DOHH2 (cell line): ENCODE data around the gene FARS2.

Experiments
- H3F3A ChIP-seq: fragments of 200-600 bp; sonication (generic), shearing (Covaris generic); 2 replicates; pipeline ENCODE4 v1.6.0; 2016; ENCODE audit warnings: antibody characterized with exemption, mild to moderate bottlenecking; ENCODE audit not compliant: control insufficient read depth, insufficient read depth
- H3K27ac ChIP-seq: fragments of 200-600 bp; sonication (generic); 2 replicates; pipeline ENCODE4 v1.5.1; 2014; ENCODE audit warnings: low read depth, mild to moderate bottlenecking, low read length, moderate library complexity
- H3K27me3 ChIP-seq: fragments of 200-600 bp; sonication (generic); 2 replicates; pipeline ENCODE4 v1.6.1; 2014; ENCODE audit warnings: mild to moderate bottlenecking, low read length, mixed read lengths; ENCODE audit not compliant: control insufficient read depth
- H3K36me3 ChIP-seq: fragments of 200-600 bp; sonication (generic); 2 replicates; pipeline ENCODE4 v1.6.1; 2014; ENCODE audit warnings: mild to moderate bottlenecking, low read length, moderate library complexity, mixed read lengths; ENCODE audit not compliant: control insufficient read depth
- H3K4me1 ChIP-seq: fragments of 200-600 bp; sonication (generic); 2 replicates; pipeline ENCODE4 v1.6.1; 2014; ENCODE audit warnings: mild to moderate bottlenecking, low read length, mixed read lengths; ENCODE audit not compliant: control insufficient read depth
- H3K4me2 ChIP-seq: fragments of 200-600 bp; sonication (generic); 2 replicates; pipeline ENCODE4 v1.6.0; 2014; ENCODE audit warnings: mild to moderate bottlenecking, low read length, moderate library complexity
- H3K4me3 ChIP-seq: fragments of 200-600 bp; sonication (generic); 2 replicates; pipeline ENCODE4 v1.5.1; 2014; ENCODE audit warnings: mild to moderate bottlenecking, low read length, mixed read lengths
- H3K79me2 ChIP-seq: fragments of 200-600 bp; sonication (generic); 2 replicates; pipeline ENCODE4 v1.6.1; 2014; ENCODE audit warnings: mild to moderate bottlenecking, low read length, mixed read lengths; ENCODE audit not compliant: control insufficient read depth
- H3K9me2 ChIP-seq: fragments of 200-600 bp; sonication (generic); replicated peaks from 2 replicates; pipeline ENCODE4 v1.6.1; 2014; ENCODE audit warnings: mild to moderate bottlenecking, low read length, mixed read lengths; ENCODE audit not compliant: control insufficient read depth
- H3K9me3 ChIP-seq: fragments of 200-600 bp; sonication (generic); 2 replicates; pipeline ENCODE4 v1.6.1; 2014; ENCODE audit warnings: antibody characterized with exemption, low read length, mixed read lengths; ENCODE audit not compliant: control insufficient read depth, insufficient read depth
- H4K20me1 ChIP-seq: fragments of 200-600 bp; sonication (generic); 2 replicates; pipeline ENCODE4 v1.6.0; 2014; ENCODE audit warnings: low read depth, mild to moderate bottlenecking, antibody characterized with exemption, low read length, moderate library complexity; ENCODE audit not compliant: control insufficient read depth, insufficient read depth
- EZH2phosphoT487 ChIP-seq: fragments of 200-600 bp; sonication (generic); IDR thresholded peaks from 2 replicates; pipeline ENCODE4 v1.6.1; 2017; ENCODE audit warnings: borderline replicate concordance, mild to moderate bottlenecking, antibody characterized with exemption, low read length, moderate library complexity, mixed read lengths
- TF ChIP-seq, protein P1 (sequence below): fragments of 200-600 bp; sonication (generic); IDR thresholded peaks from one replicate; pipeline ENCODE4 v1.5.1; 2014; ENCODE audit warnings: antibody characterized with exemption, mild to moderate bottlenecking, low read depth, low read length; ENCODE audit not compliant: poor library complexity, severe bottlenecking

The FARS2 gene

DNA sequence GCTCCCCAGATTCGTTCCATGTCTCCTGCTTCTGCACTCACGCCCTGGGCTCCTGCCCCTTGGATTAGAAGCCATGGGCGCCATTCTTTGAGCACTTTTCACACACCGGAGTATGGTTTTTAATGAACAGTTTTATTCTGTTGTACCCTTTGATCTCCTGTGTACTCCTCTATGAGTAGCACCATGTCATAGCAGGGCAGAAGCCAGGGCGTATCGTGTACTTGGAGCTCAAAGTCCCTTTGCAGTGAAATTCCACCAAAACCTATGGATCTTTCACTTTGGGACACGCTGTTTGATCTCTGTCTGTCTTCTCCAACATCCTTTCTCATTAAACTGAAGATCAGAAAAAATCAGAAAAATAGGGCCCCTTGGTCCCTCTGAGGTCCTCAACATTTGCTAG is 470.1 kb downstream of the FARS2 start:
- Histone ChIP-seq H3K4me1 (peaks cover 19% of the 10 kb centered on the region), H3K9me2 (no peaks in the 10 kb centered on the region), H3K79me2 (no peaks in the 10 kb centered on the region), H4K20me1 (no peaks in the 10 kb centered on the region), H3K27ac (no peak overlapping the region), H3K4me2 (no peak overlapping the region), H3K9me3 (no peaks in the 10 kb centered on the region), H3F3A (no peaks in the 10 kb centered on the region), H3K27me3 (no peaks in the 10 kb centered on the region), H3K4me3 (no peak overlapping the region), H3K36me3 (no peaks in the 10 kb centered on the region)
- TF ChIP-seq EZH2phosphoT487: no peak
- TF ChIP-seq, protein P1, sequence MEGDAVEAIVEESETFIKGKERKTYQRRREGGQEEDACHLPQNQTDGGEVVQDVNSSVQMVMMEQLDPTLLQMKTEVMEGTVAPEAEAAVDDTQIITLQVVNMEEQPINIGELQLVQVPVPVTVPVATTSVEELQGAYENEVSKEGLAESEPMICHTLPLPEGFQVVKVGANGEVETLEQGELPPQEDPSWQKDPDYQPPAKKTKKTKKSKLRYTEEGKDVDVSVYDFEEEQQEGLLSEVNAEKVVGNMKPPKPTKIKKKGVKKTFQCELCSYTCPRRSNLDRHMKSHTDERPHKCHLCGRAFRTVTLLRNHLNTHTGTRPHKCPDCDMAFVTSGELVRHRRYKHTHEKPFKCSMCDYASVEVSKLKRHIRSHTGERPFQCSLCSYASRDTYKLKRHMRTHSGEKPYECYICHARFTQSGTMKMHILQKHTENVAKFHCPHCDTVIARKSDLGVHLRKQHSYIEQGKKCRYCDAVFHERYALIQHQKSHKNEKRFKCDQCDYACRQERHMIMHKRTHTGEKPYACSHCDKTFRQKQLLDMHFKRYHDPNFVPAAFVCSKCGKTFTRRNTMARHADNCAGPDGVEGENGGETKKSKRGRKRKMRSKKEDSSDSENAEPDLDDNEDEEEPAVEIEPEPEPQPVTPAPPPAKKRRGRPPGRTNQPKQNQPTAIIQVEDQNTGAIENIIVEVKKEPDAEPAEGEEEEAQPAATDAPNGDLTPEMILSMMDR: no peak

DNA sequence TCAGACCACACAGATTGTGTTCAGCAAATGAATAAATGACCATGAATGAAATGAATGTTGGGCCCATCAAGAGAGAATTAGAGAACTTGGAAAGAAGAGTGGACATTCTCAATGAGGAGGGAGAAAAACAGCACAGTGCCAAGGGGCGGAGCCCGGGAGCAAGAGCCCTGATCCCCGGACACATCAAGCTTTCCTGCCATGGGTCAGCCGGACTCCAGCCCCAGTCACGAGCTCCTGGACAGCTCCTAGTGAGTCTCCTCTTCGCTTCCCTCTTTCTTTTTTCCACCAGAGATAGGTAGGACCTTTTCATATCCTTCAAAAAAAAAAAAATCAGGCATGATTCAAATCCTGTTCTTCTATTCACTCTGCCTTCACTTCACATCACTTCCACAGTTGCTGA is 471.2 kb downstream of the FARS2 start:
- H3K79me2 ChIP-seq: no peaks in the 10 kb centered on the region
- no peak overlapping the region for H3K4me3 ChIP-seq
- H3K9me2 ChIP-seq: no peaks in the 10 kb centered on the region
- no peak overlapping the region for H3K27ac ChIP-seq
- H3K27me3 ChIP-seq: no peaks in the 10 kb centered on the region
- H3K36me3 ChIP-seq: no peaks in the 10 kb centered on the region
- H4K20me1 ChIP-seq: no peaks in the 10 kb centered on the region
- no peak overlapping the region for H3K4me2 ChIP-seq
- H3K9me3 ChIP-seq: no peaks in the 10 kb centered on the region
- no peaks in the 10 kb centered on the region for H3F3A ChIP-seq
- TF ChIP-seq, protein P1: no peak
- no peak for TF ChIP-seq EZH2phosphoT487
- H3K4me1 ChIP-seq: peaks cover 9% of the 10 kb centered on the region

DNA sequence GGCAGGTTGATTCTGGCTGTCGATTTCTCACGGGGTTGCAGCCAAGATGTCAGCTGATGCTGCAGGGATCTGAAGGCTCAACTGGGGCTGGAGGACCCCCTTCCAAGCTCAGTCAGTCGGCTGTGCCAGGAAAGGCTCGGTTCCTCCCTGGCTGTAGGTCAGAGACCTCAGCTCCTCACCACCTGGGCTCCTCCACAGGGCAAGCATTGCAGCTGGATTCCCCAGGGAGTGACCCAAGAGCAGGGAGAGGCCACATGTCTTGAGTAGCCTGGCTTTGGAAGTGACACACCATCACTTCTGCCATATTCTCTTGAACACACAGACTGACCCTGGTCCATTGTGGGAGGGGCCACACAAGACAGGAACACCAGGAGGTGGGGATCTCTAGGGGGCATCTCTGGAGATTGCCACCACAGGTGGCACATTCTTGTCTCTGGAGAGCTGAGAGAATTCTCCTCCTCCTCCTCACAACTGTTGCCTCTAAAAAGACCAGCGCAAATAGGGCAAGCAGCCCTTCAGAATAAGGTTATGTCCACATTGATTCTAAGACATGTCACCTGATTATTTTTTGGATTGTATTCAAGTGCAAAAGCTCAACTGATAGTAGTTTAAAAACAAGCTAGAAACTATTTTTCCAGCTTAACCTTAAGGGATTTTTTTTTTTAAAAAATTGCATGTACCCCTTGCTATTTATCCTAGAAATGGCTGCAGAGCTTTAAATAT is 474.9 kb downstream of the FARS2 start:
- Histone ChIP-seq H3K27me3 (no peaks in the 10 kb centered on the region), H3K4me1 (peaks cover 7% of the 10 kb centered on the region)
- TF ChIP-seq, protein P1: no peak
- no peak for TF ChIP-seq EZH2phosphoT487

More for the DNA sequence above, 474.9 kb downstream of the FARS2 start:
- Histone ChIP-seq H3K27ac (no peak overlapping the region), H3K79me2 (no peaks in the 10 kb centered on the region), H3K36me3 (no peaks in the 10 kb centered on the region), H3F3A (no peaks in the 10 kb centered on the region), H3K4me2 (no peak overlapping the region), H4K20me1 (no peaks in the 10 kb centered on the region), H3K9me2 (no peaks in the 10 kb centered on the region), H3K4me3 (no peak overlapping the region), H3K9me3 (no peaks in the 10 kb centered on the region)
